Lower leg skin (tissue), 3 donors: ENCODE results near the gene KCNJ10.

Experiments
- CTCF ChIP-seq, 3 donors: fragments of 450-650 bp; IDR thresholded peaks; one replicate each; pipeline ENCODE4 v1.5.1; 2016; ENCODE audit warnings: antibody characterized with exemption in 3 of 3, mild to moderate bottlenecking in 3 of 3, moderate library complexity in 2 of 3
- POLR2A ChIP-seq, 2 donors: fragments of 450-650 bp; IDR thresholded peaks; one replicate each; pipeline ENCODE4 v1.6.1; 2016 to 2017; ENCODE audit warnings: antibody characterized with exemption in 2 of 2, mild to moderate bottlenecking in 1 of 2, moderate library complexity in 1 of 2

- no peak for TF ChIP-seq CTCF (IDR thresholded peaks at IDR 0.05)
- no peak for TF ChIP-seq POLR2A (IDR thresholded peaks at IDR 0.05)
Observed at GRCh38 chr1:159959451-159959850, 110.5 kb downstream of the KCNJ10 start.
